HepG2 (cell line): ENCODE measurements around the gene MEX3D. TPM values are rescaled to one million over a fixed set of nuclear protein-coding genes. Genes with fewer than 3 reads are reported as not detected.

Experiments used
- ATF5 ChIP-seq: sonication (generic); formaldehyde crosslinking; IDR thresholded peaks from 2 replicates; pipeline ENCODE4 v1.4.0; 2020; ENCODE audit warnings: mild to moderate bottlenecking, low read depth, missing genetic modification reagents
- DNMT3B ChIP-seq: conservative IDR thresholded peaks from 2 replicates; pipeline ENCODE4 v1.6.1; 2016; ENCODE audit warnings: missing biosample characterization, control low read depth
- GRHL1 ChIP-seq: sonication (generic); formaldehyde crosslinking; conservative IDR thresholded peaks from 2 replicates; pipeline ENCODE4 v1.8.0; 2022; ENCODE audit warnings: missing genetic modification reagents
- KLF11 ChIP-seq: IDR thresholded peaks from 2 replicates; pipeline ENCODE4 v1.6.1; 2016; ENCODE audit warnings: missing compliant biosample characterization
- MEIS1 ChIP-seq: sonication (generic); formaldehyde crosslinking; IDR thresholded peaks from 2 replicates; pipeline ENCODE4 v1.9.0; 2021; ENCODE audit warnings: mild to moderate bottlenecking, missing genetic modification reagents, moderate library complexity, borderline replicate concordance
- NR2F6 ChIP-seq, 2 experiments: IDR thresholded peaks; 2 replicates each; pipeline ENCODE4 v1.6.1; 2016; ENCODE audit warnings: antibody characterized with exemption in 1 of 2, mild to moderate bottlenecking in 1 of 2
- PAX8 ChIP-seq: sonication (generic); formaldehyde crosslinking; IDR thresholded peaks from 2 replicates; pipeline ENCODE4 v1.8.0; 2022; ENCODE audit warnings: mild to moderate bottlenecking, missing genetic modification reagents, borderline replicate concordance
- RARA ChIP-seq: IDR thresholded peaks from 2 replicates; pipeline ENCODE4 v1.6.1; 2016; ENCODE audit warnings: missing genetic modification reagents, missing compliant biosample characterization
- RFX5 ChIP-seq: IDR thresholded peaks from 2 replicates; pipeline ENCODE4 v1.6.1; 2011; ENCODE audit warnings: low read depth, low read length, improper control_type of control experiment
- SIN3B ChIP-seq: fragments of 150-350 bp; IDR thresholded peaks from 2 replicates; pipeline ENCODE4 v1.6.1; 2014; ENCODE audit warnings: low read length
- TEAD2 ChIP-seq: sonication (generic); formaldehyde crosslinking; IDR thresholded peaks from 2 replicates; pipeline ENCODE4 v1.9.0; 2021; ENCODE audit warnings: missing genetic modification reagents
- TFAP4 ChIP-seq: sonication (generic); IDR thresholded peaks from 2 replicates; pipeline ENCODE4 v1.6.1; 2016; ENCODE audit warnings: low read depth, borderline replicate concordance
- ZFX ChIP-seq: sonication (generic); formaldehyde crosslinking; IDR thresholded peaks from 2 replicates; pipeline ENCODE4 v1.4.0; 2020; ENCODE audit warnings: mild to moderate bottlenecking, low read depth, missing genetic modification reagents, moderate library complexity
- ZNF24 ChIP-seq: fragments of 450-650 bp; IDR thresholded peaks from 2 replicates; pipeline ENCODE4 v1.6.1; 2017; ENCODE audit warnings: antibody characterized with exemption, mild to moderate bottlenecking
- ZNF362 ChIP-seq: sonication (generic); formaldehyde crosslinking; IDR thresholded peaks from 2 replicates; pipeline ENCODE4 v1.4.0; 2020; ENCODE audit warnings: missing genetic modification reagents, mild to moderate bottlenecking, borderline replicate concordance
- ZNF740 ChIP-seq: sonication (generic); formaldehyde crosslinking; IDR thresholded peaks from 2 replicates; pipeline ENCODE4 v1.4.0; 2020; ENCODE audit warnings: missing genetic modification reagents
- ZNF775 ChIP-seq: sonication (generic); formaldehyde crosslinking; IDR thresholded peaks from 2 replicates; pipeline ENCODE4 v1.4.0; 2020; ENCODE audit warnings: missing genetic modification reagents, mild to moderate bottlenecking, moderate library complexity, borderline replicate concordance
- polyA plus RNA-seq, 8 experiments: library from polyadenylated mRNA; depleted of rRNA in 3 of 8; stranded (reverse) in 7 of 8; unstranded in 1 of 8; fragments of >200 nt; fragmentation: Illumina TruSeq in 4 of 8; extraction: Trizol in 4 of 8; gene quantifications; 2 replicates each; pipeline versions ENCODE4 v1.2.1 to v1.2.3, GENCODE V29; 2011 to 2016; ENCODE audit warnings: low read depth in 4 of 8, missing spikeins in 1 of 8, mixed read lengths in 1 of 8; ENCODE audit not compliant: insufficient read depth in 1 of 8
- total RNA-seq, 5 experiments: library from RNA; depleted of rRNA; stranded (reverse); fragments of >200 nt; fragmentation: Illumina TruSeq; extraction: Trizol; gene quantifications; 2 replicates each; pipeline ENCODE4 v1.2.3, GENCODE V29; 2016; ENCODE audit warnings: low read depth in 1 of 5
- TF ChIP-seq, protein P1 (sequence below), 2 experiments: sonication (generic) in 1 of 2; formaldehyde crosslinking in 1 of 2; IDR thresholded peaks; 2 replicates each; pipeline versions ENCODE4 v1.6.1 to v1.9.0; 2014 to 2022; ENCODE audit warnings: antibody characterized with exemption in 1 of 2, borderline replicate concordance in 1 of 2, inconsistent platforms in 1 of 2, low read depth in 1 of 2, missing genetic modification reagents in 1 of 2

Gene MEX3D
- total and polyA plus RNA-seq, 2 of the 13 experiments (the other 11 are each of a cell fraction or from before 2014, with no cell fraction given), result 3.6 to 17.1 TPM

- TF ChIP-seq, protein P1, sequence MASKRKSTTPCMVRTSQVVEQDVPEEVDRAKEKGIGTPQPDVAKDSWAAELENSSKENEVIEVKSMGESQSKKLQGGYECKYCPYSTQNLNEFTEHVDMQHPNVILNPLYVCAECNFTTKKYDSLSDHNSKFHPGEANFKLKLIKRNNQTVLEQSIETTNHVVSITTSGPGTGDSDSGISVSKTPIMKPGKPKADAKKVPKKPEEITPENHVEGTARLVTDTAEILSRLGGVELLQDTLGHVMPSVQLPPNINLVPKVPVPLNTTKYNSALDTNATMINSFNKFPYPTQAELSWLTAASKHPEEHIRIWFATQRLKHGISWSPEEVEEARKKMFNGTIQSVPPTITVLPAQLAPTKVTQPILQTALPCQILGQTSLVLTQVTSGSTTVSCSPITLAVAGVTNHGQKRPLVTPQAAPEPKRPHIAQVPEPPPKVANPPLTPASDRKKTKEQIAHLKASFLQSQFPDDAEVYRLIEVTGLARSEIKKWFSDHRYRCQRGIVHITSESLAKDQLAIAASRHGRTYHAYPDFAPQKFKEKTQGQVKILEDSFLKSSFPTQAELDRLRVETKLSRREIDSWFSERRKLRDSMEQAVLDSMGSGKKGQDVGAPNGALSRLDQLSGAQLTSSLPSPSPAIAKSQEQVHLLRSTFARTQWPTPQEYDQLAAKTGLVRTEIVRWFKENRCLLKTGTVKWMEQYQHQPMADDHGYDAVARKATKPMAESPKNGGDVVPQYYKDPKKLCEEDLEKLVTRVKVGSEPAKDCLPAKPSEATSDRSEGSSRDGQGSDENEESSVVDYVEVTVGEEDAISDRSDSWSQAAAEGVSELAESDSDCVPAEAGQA (IDR thresholded peaks at IDR 0.05; ENCODE audit: low read depth), result no peak
- TF ChIP-seq, protein P1 (CRISPR knock-in tag; IDR thresholded peaks at IDR 0.05; ENCODE audit: borderline replicate concordance), result no peak
- no peak for TF ChIP-seq ZNF362 (CRISPR knock-in tag)
- no peak for TF ChIP-seq PAX8
- TF ChIP-seq ZFX, result peak; percentile 25; the same call in 1 of the 2 replicates
- TF ChIP-seq RARA (CRISPR knock-in tag), result no peak
- TF ChIP-seq ATF5, result no peak
- no peak for TF ChIP-seq TFAP4
- TF ChIP-seq RFX5, result no peak
- no peak for TF ChIP-seq MEIS1 (CRISPR knock-in tag)
- no peak for TF ChIP-seq SIN3B
- no peak for TF ChIP-seq ZNF24
- TF ChIP-seq NR2F6 (IDR thresholded peaks at IDR 0.05), result no peak
- TF ChIP-seq NR2F6 (CRISPR knock-in tag; IDR thresholded peaks at IDR 0.05), result no peak
- TF ChIP-seq ZNF775 (CRISPR knock-in tag), result no peak
- no peak for TF ChIP-seq GRHL1 (CRISPR knock-in tag)
- no peak for TF ChIP-seq KLF11 (CRISPR knock-in tag)
- TF ChIP-seq DNMT3B (CRISPR knock-in tag), result no peak
- no peak for TF ChIP-seq ZNF740
- no peak for TF ChIP-seq TEAD2 (CRISPR knock-in tag)
Observed at GRCh38 chr19:1567116-1567847, 843 bp downstream of the MEX3D start (continued).
